GM12878 (cell line): ENCODE measurements around the gene ENTPD6. TPM values are rescaled to one million over a fixed set of nuclear protein-coding genes. Genes with fewer than 3 reads are reported as not detected.

Source experiments
- BCL3 ChIP-seq: IDR thresholded peaks from 2 replicates; pipeline ENCODE4 v1.6.1; 2011; ENCODE audit warnings: borderline replicate concordance, low read depth, mild to moderate bottlenecking, moderate library complexity, low read length; ENCODE audit not compliant: insufficient read depth, poor library complexity, severe bottlenecking
- CTCF ChIP-seq, 3 experiments: IDR thresholded peaks in 2 of 3; conservative IDR thresholded peaks in 1 of 3; 2 replicates each; pipeline ENCODE4 v1.5.1; 2011; ENCODE audit warnings: low read depth in 3 of 3, low read length in 3 of 3, mild to moderate bottlenecking in 3 of 3, control low read depth in 2 of 3, moderate library complexity in 2 of 3, inconsistent platforms in 1 of 3, mixed read lengths in 1 of 3; ENCODE audit not compliant: control insufficient read depth in 2 of 3, insufficient read depth in 1 of 3; ENCODE audit errors: extremely low read depth in 1 of 3
- CUX1 ChIP-seq: IDR thresholded peaks from 2 replicates; pipeline ENCODE4 v1.6.1; 2012; ENCODE audit warnings: improper control_type of control experiment, low read depth, low read length; ENCODE audit not compliant: insufficient replicate concordance
- ELK1 ChIP-seq: IDR thresholded peaks from 2 replicates; pipeline ENCODE4 v1.6.1; 2012; ENCODE audit warnings: low read depth, low read length, improper control_type of control experiment
- ETV6 ChIP-seq, 2 experiments: fragments of 450-650 bp in 1 of 2; IDR thresholded peaks in 1 of 2; conservative IDR thresholded peaks in 1 of 2; 2 replicates each; pipeline ENCODE4 v1.6.1; 2014; ENCODE audit warnings: antibody characterized with exemption in 1 of 2, borderline replicate concordance in 1 of 2, low read depth in 1 of 2, mild to moderate bottlenecking in 1 of 2, moderate library complexity in 1 of 2
- IKZF1 ChIP-seq: fragments of 450-650 bp; conservative IDR thresholded peaks from 2 replicates; pipeline ENCODE4 v1.6.1; 2017; ENCODE audit warnings: antibody characterized with exemption, mild to moderate bottlenecking
- PAX5 ChIP-seq: IDR thresholded peaks from 2 replicates; pipeline ENCODE4 v1.6.1; 2011; ENCODE audit warnings: low read depth, low read length, borderline replicate concordance
- SMC3 ChIP-seq: IDR thresholded peaks from 2 replicates; pipeline ENCODE4 v1.6.1; 2011; ENCODE audit warnings: low read length, improper control_type of control experiment, borderline replicate concordance
- polyA plus RNA-seq, 11 experiments: library from polyadenylated mRNA; depleted of rRNA in 4 of 11; unstranded in 6 of 11; stranded (reverse) in 5 of 11; fragments of >200 nt; fragmentation: Nextera tagmentation in 4 of 11; fragmentation: Illumina TruSeq in 1 of 11; extraction: Ambion mirVana in 4 of 11; extraction: Trizol in 1 of 11; gene quantifications; 1 replicate in 1 of 11; 2 replicates in 10 of 11; pipeline versions ENCODE4 v1.2.1 to v1.2.3, GENCODE V29; 2011 to 2016; ENCODE audit warnings: inconsistent platforms in 2 of 11, missing spikeins in 2 of 11, low read depth in 1 of 11
- total RNA-seq, 4 experiments: library from RNA; depleted of rRNA in 3 of 4; stranded (reverse); fragments of >200 nt in 3 of 4; fragmentation: Illumina TruSeq in 1 of 4; extraction: Trizol in 1 of 4; gene quantifications; 2 replicates each; pipeline versions ENCODE4 v1.2.1 to v1.2.3, GENCODE V29; 2013 to 2021

The ENTPD6 gene
- total and polyA plus RNA-seq, 10 of the 15 experiments (the other 5 are each of a cell fraction or from before 2014, with no cell fraction given) = 0.53 to 45.4 (median 31.1) TPM

- TF ChIP-seq CUX1 (no peak), IKZF1 (no peak), CTCF (IDR thresholded peaks at IDR 0.05 in 2 of 3, conservative IDR thresholded peaks at IDR 0.05 in 1 of 3; ENCODE audit: control insufficient read depth in 2 of 3, extremely low read depth in 1 of 3, insufficient read depth in 1 of 3, low read depth in 3 of 3, low read length in 3 of 3) (peak; percentile 77 to 93 (median 84)), SMC3 (peak; percentile 75), PAX5 (no peak), ELK1 (no peak), BCL3 (peak; percentile 70), ETV6 (conservative IDR thresholded peaks at IDR 0.05 in 1 of 2, IDR thresholded peaks at IDR 0.05 in 1 of 2; ENCODE audit: borderline replicate concordance in 1 of 2, low read depth in 1 of 2) (no peak)
Observed at GRCh38 chr20:25178563-25179438, 16.7 kb upstream of the ENTPD6 start (continued).
